HK-2 (cell line): Measurements from ENCODE around the gene UBA1.

Experiments used
- DNase-seq: peaks from one replicate; pipeline ENCODE4 v3.0.0-alpha.2; 2018; ENCODE audit not compliant: unreplicated experiment

Gene UBA1

GRCh38 chrX:47187106-47187677, 6.4 kb upstream of the UBA1 start:
- DNase-seq = peak; percentile 24

- no peak for DNase-seq
Observed at GRCh38 chrX:47189906-47190305, 3.7 kb upstream of the UBA1 start.

- DNase-seq = no peak
Observed at GRCh38 chrX:47190445-47191269, 3.0 kb upstream of the UBA1 start.

GRCh38 chrX:47191331-47191730, 2.3 kb upstream of the UBA1 start:
- no peak for DNase-seq

GRCh38 chrX:47191806-47192401, 1.7 kb upstream of the UBA1 start:
- DNase-seq = no peak

- DNase-seq = no peak
Observed at GRCh38 chrX:47194194-47194787, 662 bp downstream of the UBA1 start.

GRCh38 chrX:47196098-47196497, 2.5 kb downstream of the UBA1 start:
- DNase-seq = no peak

- no peak for DNase-seq
Observed at GRCh38 chrX:47197526-47197925, 3.9 kb downstream of the UBA1 start.

- DNase-seq = no peak
Observed at GRCh38 chrX:47198026-47198686, 4.5 kb downstream of the UBA1 start.

- DNase-seq = no peak
Observed at GRCh38 chrX:47198687-47199080, 5.1 kb downstream of the UBA1 start.

GRCh38 chrX:47199286-47199685, 5.7 kb downstream of the UBA1 start:
- no peak for DNase-seq

- no peak for DNase-seq
Observed at GRCh38 chrX:47200385-47201150, 6.9 kb downstream of the UBA1 start.

- no peak for DNase-seq
Observed at GRCh38 chrX:47201345-47201944, 7.8 kb downstream of the UBA1 start.

- no peak for DNase-seq
Observed at GRCh38 chrX:47202316-47202715, 8.7 kb downstream of the UBA1 start.

- DNase-seq = no peak
Observed at GRCh38 chrX:47202877-47203276, 9.2 kb downstream of the UBA1 start.

- no peak for DNase-seq
Observed at GRCh38 chrX:47204970-47205369, 11.3 kb downstream of the UBA1 start.

- DNase-seq = no peak
Observed at GRCh38 chrX:47206316-47206715, 12.7 kb downstream of the UBA1 start.

- no peak for DNase-seq
Observed at GRCh38 chrX:47208108-47208507, 14.5 kb downstream of the UBA1 start.

- no peak for DNase-seq
Observed at GRCh38 chrX:47209508-47210238, 16.0 kb downstream of the UBA1 start.

- DNase-seq = no peak
Observed at GRCh38 chrX:47210661-47211425, 17.2 kb downstream of the UBA1 start.
